Neural cell (in vitro differentiated cells): ENCODE measurements around the gene DTD1.

ENCODE experiments used
- CTCF ChIP-seq: fragments of 450-650 bp; IDR thresholded peaks from 2 replicates; pipeline ENCODE4 v1.5.1; 2014; ENCODE audit warnings: antibody characterized with exemption, mild to moderate bottlenecking, moderate library complexity; ENCODE audit not compliant: poor library complexity, severe bottlenecking
- EP300 ChIP-seq: fragments of 450-650 bp; conservative IDR thresholded peaks from 2 replicates; pipeline ENCODE4 v1.6.1; 2014; ENCODE audit warnings: antibody characterized with exemption, mild to moderate bottlenecking, moderate library complexity; ENCODE audit not compliant: poor library complexity, severe bottlenecking
- EZH2 ChIP-seq: fragments of 200-600, 300-800 bp; shearing (Covaris generic), sonication (generic); IDR thresholded peaks from 2 replicates; pipeline ENCODE4 v1.6.1; 2014; ENCODE audit warnings: antibody characterized with exemption, low read length, borderline replicate concordance, mild to moderate bottlenecking; ENCODE audit not compliant: insufficient read depth, poor library complexity, severe bottlenecking
- POLR2AphosphoS5 ChIP-seq: IDR thresholded peaks from 2 replicates; pipeline ENCODE4 v1.6.1; 2012

- no peak for TF ChIP-seq EP300
- no peak for TF ChIP-seq CTCF
- TF ChIP-seq POLR2AphosphoS5: no peak
- TF ChIP-seq EZH2: no peak
Observed at GRCh38 chr20:18654448-18654773, 66.6 kb downstream of the DTD1 start.
